Gastrocnemius medialis (tissue), 4 donors: Measurements from ENCODE around the gene SDC1.

Experiments
- POLR2A ChIP-seq, 2 donors: fragments of 450-650 bp; IDR thresholded peaks; one replicate each; pipeline ENCODE4 v1.6.1; 2017; ENCODE audit warnings: antibody characterized with exemption in 2 of 2, mild to moderate bottlenecking in 2 of 2, moderate library complexity in 2 of 2
- TF ChIP-seq, protein P1 (sequence below), 5 experiments: fragments of 450-650 bp in 3 of 5; fragments of 200-600 bp in 2 of 5; sonication (generic) in 2 of 5; IDR thresholded peaks in 4 of 5; conservative IDR thresholded peaks in 1 of 5; 1 replicate in 4 of 5; 2 replicates in 1 of 5; pipeline ENCODE4 v1.5.1; 2016 to 2019; ENCODE audit warnings: antibody characterized with exemption in 5 of 5, mild to moderate bottlenecking in 3 of 5, moderate library complexity in 3 of 5

DNA sequence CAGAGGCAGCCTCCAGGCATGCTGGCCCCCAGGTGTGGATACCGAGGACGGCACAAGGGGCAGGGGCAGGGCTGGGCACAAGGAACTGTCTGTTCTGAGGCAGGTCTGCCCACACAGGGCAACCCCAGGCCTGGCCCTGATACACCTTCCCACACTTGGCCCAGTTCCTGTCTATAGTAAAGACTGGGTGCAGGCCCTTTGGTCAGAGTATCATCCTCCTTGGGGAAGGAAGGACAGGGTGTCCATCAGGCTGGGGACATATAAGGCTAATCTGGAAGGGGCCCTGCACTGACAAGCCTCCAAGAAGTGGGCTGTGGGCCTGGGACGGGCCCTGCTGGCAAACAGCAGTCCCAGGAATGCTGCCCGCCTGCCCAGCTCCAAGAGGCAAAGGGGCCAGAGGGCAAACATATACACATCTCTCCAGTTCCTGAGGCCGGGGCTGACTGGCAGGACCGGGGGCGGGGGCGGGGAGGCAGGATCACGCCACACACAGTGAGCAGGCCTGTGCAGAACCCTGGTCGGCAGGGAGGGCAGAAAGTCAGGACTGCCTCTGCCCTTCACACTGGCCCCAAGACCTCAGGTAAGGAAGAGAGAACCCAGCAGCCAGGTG lies 18.9 kb downstream of the SDC1 start:
- TF ChIP-seq, protein P1, sequence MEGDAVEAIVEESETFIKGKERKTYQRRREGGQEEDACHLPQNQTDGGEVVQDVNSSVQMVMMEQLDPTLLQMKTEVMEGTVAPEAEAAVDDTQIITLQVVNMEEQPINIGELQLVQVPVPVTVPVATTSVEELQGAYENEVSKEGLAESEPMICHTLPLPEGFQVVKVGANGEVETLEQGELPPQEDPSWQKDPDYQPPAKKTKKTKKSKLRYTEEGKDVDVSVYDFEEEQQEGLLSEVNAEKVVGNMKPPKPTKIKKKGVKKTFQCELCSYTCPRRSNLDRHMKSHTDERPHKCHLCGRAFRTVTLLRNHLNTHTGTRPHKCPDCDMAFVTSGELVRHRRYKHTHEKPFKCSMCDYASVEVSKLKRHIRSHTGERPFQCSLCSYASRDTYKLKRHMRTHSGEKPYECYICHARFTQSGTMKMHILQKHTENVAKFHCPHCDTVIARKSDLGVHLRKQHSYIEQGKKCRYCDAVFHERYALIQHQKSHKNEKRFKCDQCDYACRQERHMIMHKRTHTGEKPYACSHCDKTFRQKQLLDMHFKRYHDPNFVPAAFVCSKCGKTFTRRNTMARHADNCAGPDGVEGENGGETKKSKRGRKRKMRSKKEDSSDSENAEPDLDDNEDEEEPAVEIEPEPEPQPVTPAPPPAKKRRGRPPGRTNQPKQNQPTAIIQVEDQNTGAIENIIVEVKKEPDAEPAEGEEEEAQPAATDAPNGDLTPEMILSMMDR (IDR thresholded peaks at IDR 0.05 in 4 of 5, conservative IDR thresholded peaks at IDR 0.05 in 1 of 5) = no peak
- no peak for TF ChIP-seq POLR2A (IDR thresholded peaks at IDR 0.05)
